Left cardiac atrium (tissue), 4 donors: ENCODE data around the gene OTOP1. TPM values are rescaled to one million over a fixed set of nuclear protein-coding genes. Genes with fewer than 3 reads are reported as not detected.
"Not testable (repeated sequence)": the region's sequence is repeated elsewhere in the genome, so short reads cannot be mapped to it uniquely, and the experiment has no call there.

Experiments used
- ATAC-seq, 2 donors: fragments of 200-7000 bp; cut with Tn5 transposase; one replicate each; pipeline ENCODE4 v1.9.1; 2020; ENCODE audit warnings: mild to moderate bottlenecking in 2 of 2, moderate library complexity in 2 of 2
- DNase-seq: peaks from one replicate; pipeline ENCODE4 v3.0.0-alpha.2; 2020
- intact Hi-C, 2 donors: fragments of 100-400 bp; cut with DNase I; formaldehyde crosslinking; loops; one replicate each; pipeline versions ENCODE4 v1.14.1 to v1.15.1; 2022 to 2023
- total RNA-seq, 2 donors: library from RNA; stranded (reverse); fragmentation: NEBNext Ultra II Directional; extraction: Animal tissue kit (Norgen Biotek cat#: 25700); gene quantifications; one replicate each; pipeline ENCODE4 v1.2.1, GENCODE V29; 2021
- donor health status: DM: no; HTN: yes; CAD: no.
- donor health status: DM: no; HTN: yes; CAD: no; lungs with severe emphysema.
- donor health status: DM: yes; HTN: yes; CAD: no.
- donor health status: Dilated cardiomyopathy.

OTOP1 gene
- total RNA-seq, 2 donors from 2014 or later: not detected

DNA sequence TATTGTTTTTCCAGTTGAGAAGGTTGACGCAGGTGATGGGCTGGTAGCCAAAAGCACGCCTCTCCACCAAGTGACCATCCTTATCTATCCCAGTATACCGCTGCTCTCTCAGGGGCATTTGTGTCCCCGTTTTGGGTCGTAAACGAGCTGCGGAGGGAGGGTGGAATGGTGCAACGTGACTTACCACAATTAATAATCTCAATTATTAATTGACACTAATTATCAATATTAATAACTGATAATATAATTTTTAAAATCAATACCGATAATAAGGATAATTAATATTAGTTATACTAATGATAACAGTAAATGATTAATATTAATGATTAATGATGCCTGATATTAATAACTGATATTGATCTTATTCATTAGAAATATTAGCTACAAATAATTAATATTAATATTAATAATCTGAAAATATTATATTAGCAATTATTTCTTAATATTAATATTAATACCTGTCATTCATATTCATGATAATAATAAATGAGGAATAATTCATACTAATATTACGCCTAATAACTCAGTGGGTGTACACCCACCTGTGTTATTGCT is 56.1 kb downstream of the OTOP1 start:
- DNase-seq (no peak), ATAC-seq (no peak)
- intact Hi-C loops: no loop called here

DNA sequence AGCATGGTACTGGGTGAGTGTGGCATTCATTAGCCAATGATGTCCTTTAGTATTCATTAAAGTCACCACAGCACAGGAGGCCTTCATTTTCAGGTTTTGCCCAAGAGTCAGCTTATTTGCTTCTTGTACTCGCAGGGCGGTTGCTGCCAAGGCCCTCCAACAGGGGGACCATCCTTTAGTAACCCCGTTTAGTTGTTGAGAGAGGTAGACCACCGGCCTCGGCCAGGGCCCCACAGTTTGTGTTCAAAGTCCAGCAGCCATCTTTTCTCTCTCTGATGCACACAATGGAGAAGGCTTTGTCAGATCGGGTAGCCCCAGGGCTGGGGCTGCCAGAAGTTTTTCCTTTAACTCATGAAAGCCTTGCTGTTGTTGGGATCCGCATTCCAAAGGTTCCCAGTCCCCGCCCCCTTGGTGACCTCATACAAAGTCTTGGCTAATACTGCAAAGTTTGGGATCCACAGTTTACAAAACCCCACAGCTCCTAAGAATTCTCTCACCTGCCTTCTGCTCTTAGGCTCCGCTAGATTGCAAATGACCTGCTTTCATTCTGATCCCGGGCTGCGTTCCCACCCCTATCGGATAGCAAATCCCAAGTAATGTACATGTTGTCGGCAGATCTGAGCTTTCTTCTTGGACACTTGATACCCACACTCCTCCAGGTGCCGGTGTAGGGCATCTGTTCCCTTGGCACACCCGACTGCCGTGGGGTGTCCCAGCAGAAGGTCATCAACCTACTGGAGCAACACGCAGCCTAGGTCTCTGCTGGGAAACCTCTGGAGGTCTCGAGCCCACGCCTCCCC is 58.5 kb downstream of the OTOP1 start:
- ATAC-seq, intact Hi-C loops: not testable (repeated sequence)

DNA sequence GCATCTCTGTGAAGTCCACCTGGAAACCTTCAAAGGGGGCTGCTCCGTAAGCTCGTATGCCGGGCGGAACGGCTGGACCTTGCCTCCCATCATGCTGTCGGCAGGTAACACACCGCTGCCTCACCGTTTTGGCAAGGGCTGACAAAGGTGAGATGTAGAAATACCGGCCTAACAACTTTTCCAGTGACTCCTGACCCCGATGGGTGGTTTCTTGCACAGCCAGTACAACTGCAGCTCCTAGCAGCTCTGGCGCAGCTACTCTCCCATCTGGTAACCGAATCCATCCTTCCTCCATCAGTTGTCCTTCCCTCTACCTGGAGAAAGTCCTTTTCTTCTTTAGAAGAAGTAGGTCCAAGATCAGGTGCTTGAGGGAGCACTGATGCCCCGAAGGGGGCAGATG is 59.7 kb downstream of the OTOP1 start:
- ATAC-seq, DNase-seq, intact Hi-C loops: not testable (repeated sequence)

More for the DNA sequence above, 58.5 kb downstream of the OTOP1 start:
- not testable (repeated sequence) for DNase-seq

DNA sequence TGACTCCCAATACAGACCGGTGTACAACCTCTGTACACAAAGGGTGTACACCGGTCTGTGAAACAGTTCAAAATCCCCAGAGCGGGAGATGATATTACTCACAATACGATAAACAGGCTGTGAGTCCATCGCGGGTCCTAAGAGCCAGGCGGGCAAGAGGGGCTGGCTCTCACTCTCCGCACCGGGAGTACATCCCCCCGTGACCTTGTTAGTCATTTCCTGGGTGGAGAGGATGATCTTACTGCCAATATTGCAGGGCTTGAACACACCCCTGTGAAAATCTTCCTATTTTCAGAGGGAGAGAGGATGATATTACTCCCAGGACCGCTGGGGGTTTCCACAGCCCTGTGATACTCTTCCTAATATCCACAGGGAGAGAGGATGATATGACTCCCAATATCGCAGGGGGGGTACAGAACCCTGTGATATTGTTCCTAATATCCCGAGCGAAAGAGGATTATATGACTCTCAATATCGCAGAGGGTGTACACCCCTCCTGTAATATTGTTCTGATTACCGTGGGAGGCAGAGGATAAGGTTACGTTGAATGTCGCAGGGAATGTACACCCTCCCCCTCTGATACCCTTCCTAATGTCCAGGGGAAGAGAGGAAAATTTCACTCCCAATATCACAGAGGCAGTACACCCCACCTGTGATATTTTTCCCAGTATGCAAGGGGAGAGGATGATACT is 60.9 kb downstream of the OTOP1 start:
- intact Hi-C loops, ATAC-seq, DNase-seq: not testable (repeated sequence)

DNA sequence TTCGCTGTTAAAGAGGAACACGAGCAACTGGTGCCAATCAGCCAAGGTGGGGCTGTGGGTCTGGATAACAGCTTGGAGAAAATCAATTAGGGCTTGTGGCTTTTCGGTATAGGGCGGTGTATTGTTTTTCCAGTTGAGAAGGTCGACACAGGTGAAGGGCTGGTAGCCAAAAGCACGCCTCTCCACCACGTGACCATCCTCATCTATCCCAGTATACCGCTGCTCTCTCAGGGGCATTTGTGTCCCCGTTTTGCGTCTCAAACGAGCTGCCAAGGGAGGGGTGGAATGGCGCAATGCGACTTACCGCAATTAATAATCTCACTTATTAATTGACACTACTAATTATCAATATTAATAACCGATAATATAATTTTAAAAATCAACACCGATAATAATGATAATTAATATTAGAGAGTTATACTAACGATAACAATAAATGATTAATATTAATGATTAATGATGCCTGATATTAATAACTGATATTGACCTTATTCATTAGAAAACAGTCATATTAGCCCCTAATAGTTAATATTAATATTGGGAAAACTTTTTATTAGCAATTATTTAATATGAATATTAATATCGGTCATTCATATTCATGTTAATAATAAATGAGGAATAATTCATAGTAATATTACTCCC is 62.1 kb downstream of the OTOP1 start:
- intact Hi-C loops, DNase-seq: not testable (repeated sequence)

DNA sequence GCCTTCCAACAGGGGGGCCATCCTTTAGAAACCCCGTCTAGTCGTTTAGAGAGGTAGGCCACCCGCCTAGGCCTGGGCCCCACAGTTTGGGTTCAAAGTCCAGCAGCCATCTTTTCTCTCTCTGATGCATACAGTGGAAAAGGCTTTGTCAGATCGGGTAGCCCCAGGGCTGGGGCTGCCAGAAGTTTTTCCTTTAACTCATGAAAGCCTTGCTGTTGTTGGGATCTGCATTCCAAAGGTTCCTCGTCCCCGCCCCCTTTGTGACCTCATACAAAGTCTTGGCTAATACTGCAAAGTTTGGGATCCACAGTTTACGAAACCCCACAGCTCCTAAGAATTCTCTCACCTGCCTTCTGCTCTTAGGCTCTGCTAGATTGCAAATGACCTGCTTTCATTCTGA is 64.5 kb downstream of the OTOP1 start:
- DNase-seq, ATAC-seq, intact Hi-C loops: not testable (repeated sequence)

More for the DNA sequence above, 62.1 kb downstream of the OTOP1 start:
- not testable (repeated sequence) for ATAC-seq

DNA sequence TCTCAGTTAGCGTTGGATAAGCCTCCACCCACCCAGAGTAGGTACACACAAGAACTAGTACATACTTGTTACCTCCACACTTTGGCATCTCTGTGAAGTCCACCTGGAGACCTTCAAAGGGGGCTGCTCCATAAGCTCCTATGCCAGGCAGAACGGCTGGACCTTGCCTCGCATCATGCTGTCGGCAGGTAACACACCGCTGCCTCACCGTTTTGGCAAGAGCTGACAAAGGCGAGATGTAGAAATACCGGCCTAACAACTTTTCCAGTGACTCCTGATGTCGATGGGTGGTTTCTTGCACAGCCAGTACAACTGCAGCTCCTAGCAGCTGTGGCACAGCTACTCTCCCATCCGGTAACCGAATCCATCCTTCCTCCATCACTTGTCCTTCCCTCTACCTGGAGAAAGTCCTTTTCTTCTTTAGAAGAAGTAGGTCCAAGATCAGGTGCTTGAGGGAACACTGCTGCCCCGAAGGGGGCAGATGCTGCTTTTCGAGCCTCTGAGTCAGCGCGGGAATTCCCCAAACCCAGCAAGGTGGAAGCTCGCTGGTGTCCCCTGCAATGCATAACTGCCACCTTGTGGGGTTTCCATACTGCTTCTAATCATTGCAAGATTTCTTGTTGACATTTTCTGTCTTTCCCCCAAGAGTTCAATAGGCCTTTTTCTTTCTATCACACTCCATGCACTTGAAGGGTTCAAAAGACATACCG is 65.6 kb downstream of the OTOP1 start:
- DNase-seq, intact Hi-C loops, ATAC-seq: not testable (repeated sequence)

DNA sequence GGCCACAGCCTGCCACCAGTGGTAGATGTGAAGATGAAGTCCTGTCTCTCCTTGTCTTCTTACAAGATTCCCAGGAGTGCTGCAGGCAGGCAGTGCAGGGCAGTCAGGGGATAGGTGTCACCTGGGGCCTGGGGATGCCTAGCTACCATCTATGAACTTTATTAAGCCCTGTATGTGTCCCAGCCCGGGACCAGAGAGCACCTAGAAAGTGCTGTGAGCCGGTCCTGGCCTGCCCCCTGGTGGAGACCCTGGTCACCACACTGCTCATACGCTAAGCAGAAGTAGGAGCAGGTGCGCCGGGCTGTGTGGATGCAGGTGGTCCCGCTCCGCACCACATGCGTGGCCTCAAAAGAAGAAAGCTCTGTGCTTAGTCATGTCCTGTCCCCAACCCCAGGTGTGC is 81.1 kb downstream of the OTOP1 start:
- ATAC-seq, DNase-seq: not testable (repeated sequence)

DNA sequence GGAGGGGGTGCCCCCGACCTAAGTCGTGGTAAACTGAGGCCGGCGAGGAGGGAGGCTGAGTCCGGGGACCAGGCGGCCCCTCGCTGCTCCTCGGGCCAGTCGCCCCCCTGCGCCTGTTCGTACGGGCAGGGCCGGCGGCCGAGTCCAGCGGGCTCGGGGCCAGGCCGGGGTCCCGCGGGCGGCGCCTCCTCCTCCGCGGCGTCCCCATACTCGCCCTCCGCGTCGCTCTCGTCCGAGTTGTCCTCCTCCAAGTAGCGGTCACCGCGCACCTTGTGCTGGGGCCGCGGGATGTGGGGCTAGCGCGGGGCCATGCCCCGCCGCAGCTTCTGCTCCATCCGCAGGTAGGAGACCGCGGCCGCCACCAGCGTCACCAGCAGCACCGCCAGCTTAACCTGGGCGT is 83.4 kb downstream of the OTOP1 start:
- ATAC-seq, DNase-seq, intact Hi-C loops: not testable (repeated sequence)

More for the DNA sequence above, 81.1 kb downstream of the OTOP1 start:
- intact Hi-C loops: not testable (repeated sequence)

DNA sequence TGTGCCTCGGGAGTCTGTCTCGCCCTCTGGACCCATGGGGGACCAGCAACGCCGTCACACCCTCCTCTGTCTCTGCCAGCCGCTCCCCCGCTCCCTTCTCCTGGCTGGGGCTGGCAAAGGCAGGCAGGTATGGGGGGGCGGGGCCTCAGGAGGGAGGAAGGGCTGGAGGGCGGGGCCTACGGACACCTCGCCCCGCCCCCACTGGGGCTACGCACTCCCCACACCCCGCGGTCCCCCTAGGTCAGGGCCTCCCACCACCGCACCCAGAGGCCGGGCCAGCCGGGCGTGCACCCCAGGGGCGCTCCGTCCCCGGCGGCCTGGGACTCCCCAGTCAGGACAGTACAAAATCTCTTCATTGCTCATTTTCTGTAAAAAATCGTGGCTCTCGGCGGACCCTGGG is 84.0 kb downstream of the OTOP1 start:
- DNase-seq, ATAC-seq, intact Hi-C loops: not testable (repeated sequence)

DNA sequence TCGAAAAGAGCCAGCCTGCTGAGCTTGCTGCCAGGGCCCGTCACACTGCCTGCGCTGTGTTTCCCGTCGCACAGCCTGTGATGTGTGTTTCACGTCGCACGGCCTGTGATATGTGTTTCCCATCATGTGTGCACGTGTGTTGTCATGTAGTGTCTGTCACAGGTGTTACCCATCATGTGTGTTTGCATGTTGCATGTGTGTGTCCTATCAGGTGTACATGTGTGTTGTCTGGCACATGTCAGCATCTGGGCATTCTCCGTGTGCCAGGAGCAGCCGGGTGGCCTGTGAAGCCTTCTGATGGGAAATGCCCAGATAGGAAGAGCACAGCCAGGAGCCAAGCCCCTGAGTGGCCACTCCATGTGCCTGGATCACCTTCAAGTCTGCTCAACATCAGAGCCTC is 85.5 kb downstream of the OTOP1 start:
- ATAC-seq, DNase-seq, intact Hi-C loops: not testable (repeated sequence)

Other genes with a start within 250 kb of the OTOP1 start
- 10 to 100 TPM; 13.5 to 14.8 TPM for gene TMEM128, start 21.3 kb upstream of the OTOP1 start, total RNA-seq
- 10 to 100 TPM in 1 of 2 donors, 1 to 10 TPM in 1; 9.4 to 15.2 TPM for gene LYAR, start 63.2 kb upstream of the OTOP1 start, total RNA-seq
- gene ZBTB49, start 63.3 kb upstream of the OTOP1 start, total RNA-seq: 1 to 10 TPM; 3.0 to 6.1 TPM
- gene NSG1, start 160.2 kb upstream of the OTOP1 start, total RNA-seq: 10 to 100 TPM; 10.1 to 16.8 TPM